Glutamatergic neuron (in vitro differentiated cells): ENCODE measurements around the gene DNLZ. TPM values are rescaled to one million over a fixed set of nuclear protein-coding genes. Genes with fewer than 3 reads are reported as not detected.

Experiments
- DNase-seq: peaks from one replicate; pipeline ENCODE4 v3.0.0; 2022
- H3K27ac Mint-ChIP-seq: one replicate; pipeline ENCODE4 v1.8.0; 2020; ENCODE audit warnings: mild to moderate bottlenecking, mixed read lengths, inconsistent platforms; ENCODE audit not compliant: unreplicated experiment
- H3K27me3 Mint-ChIP-seq: one replicate; pipeline ENCODE4 v1.8.0; 2020; ENCODE audit warnings: mild to moderate bottlenecking, moderate library complexity, mixed read lengths, inconsistent platforms; ENCODE audit not compliant: unreplicated experiment
- H3K36me3 Mint-ChIP-seq: one replicate; pipeline ENCODE4 v1.8.0; 2020; ENCODE audit warnings: mild to moderate bottlenecking, mixed read lengths, inconsistent platforms; ENCODE audit not compliant: unreplicated experiment
- H3K4me1 Mint-ChIP-seq: one replicate; pipeline ENCODE4 v1.8.0; 2020; ENCODE audit warnings: mild to moderate bottlenecking, low read depth, mixed read lengths, inconsistent platforms; ENCODE audit not compliant: unreplicated experiment
- H3K4me3 Mint-ChIP-seq: one replicate; pipeline ENCODE4 v1.8.0; 2020; ENCODE audit warnings: mild to moderate bottlenecking, mixed read lengths, inconsistent platforms; ENCODE audit not compliant: unreplicated experiment
- H3K9me3 Mint-ChIP-seq: one replicate; pipeline ENCODE4 v1.8.0; 2020; ENCODE audit warnings: mild to moderate bottlenecking, moderate library complexity, mixed read lengths, inconsistent platforms; ENCODE audit not compliant: unreplicated experiment
- CTCF ChIP-seq: fragments of 200-600 bp; sonication (generic); IDR thresholded peaks from one replicate; pipeline ENCODE4 v1.5.0; 2021; ENCODE audit not compliant: partially characterized antibody, unreplicated experiment
- total RNA-seq: library from RNA; stranded (reverse); fragmentation: NEBNext Ultra II Directional; extraction: Animal tissue kit (Norgen Biotek cat#: 25700); gene quantifications from one replicate; pipeline ENCODE4 v1.2.1, GENCODE V29; 2021; ENCODE audit not compliant: unreplicated experiment

DNLZ gene
- total RNA-seq, 1 donor from 2014 or later: 16.5 TPM

- no peak overlapping the region for H3K27ac Mint-ChIP-seq
- H3K36me3 Mint-ChIP-seq: no peaks in the 10 kb centered on the region
- H3K27me3 Mint-ChIP-seq: peaks cover 12% of the 10 kb centered on the region
- no peak for DNase-seq
- H3K4me1 Mint-ChIP-seq: peaks cover 11% of the 10 kb centered on the region
- TF ChIP-seq CTCF: no peak
- no peak overlapping the region for H3K4me3 Mint-ChIP-seq
- H3K9me3 Mint-ChIP-seq: peaks cover 4% of the 10 kb centered on the region
These were observed 36.7 kb downstream of the DNLZ start for GRCh38 chr9:136326761-136327303.

GRCh38 chr9:136326061-136326760 lies 37.3 kb downstream of the DNLZ start:
- TF ChIP-seq CTCF: no peak
- H3K4me1 Mint-ChIP-seq: peaks cover 11% of the 10 kb centered on the region
- H3K36me3 Mint-ChIP-seq: no peaks in the 10 kb centered on the region
- H3K27ac Mint-ChIP-seq: no peak overlapping the region
- H3K9me3 Mint-ChIP-seq: peaks cover 4% of the 10 kb centered on the region
- H3K27me3 Mint-ChIP-seq: peaks cover 12% of the 10 kb centered on the region
- no peak for DNase-seq
- no peak overlapping the region for H3K4me3 Mint-ChIP-seq

- Mint-ChIP-seq H3K4me1 (peaks cover 7% of the 10 kb centered on the region), H3K27me3 (peaks cover 10% of the 10 kb centered on the region), H3K9me3 (peaks cover 5% of the 10 kb centered on the region), H3K27ac (peak overlapping the region; percentile 55), H3K36me3 (peaks cover under 1% of the 10 kb centered on the region), H3K4me3 (no peak overlapping the region)
- no peak for TF ChIP-seq CTCF
- DNase-seq: no peak
These were observed 38.2 kb downstream of the DNLZ start for GRCh38 chr9:136325358-136325757.

GRCh38 chr9:136324501-136325300 lies 38.8 kb downstream of the DNLZ start:
- Mint-ChIP-seq H3K4me1 (peaks cover 7% of the 10 kb centered on the region), H3K9me3 (peaks cover 6% of the 10 kb centered on the region), H3K4me3 (no peak overlapping the region), H3K27ac (no peak overlapping the region), H3K27me3 (peaks cover 10% of the 10 kb centered on the region), H3K36me3 (peaks cover 5% of the 10 kb centered on the region)
- TF ChIP-seq CTCF: no peak
- no peak for DNase-seq
